GM21360 (cell line): ENCODE measurements around the gene ASB16.
"Not testable (repeated sequence)": the region's sequence is repeated elsewhere in the genome, so short reads cannot be mapped to it uniquely, and the experiment has no call there.

Experiments
- ATAC-seq: cut with Tn5 transposase; IDR thresholded peaks from one replicate; pipeline ENCODE4 v1.9.1; 2021; ENCODE audit warnings: mild to moderate bottlenecking, moderate library complexity; ENCODE audit not compliant: unreplicated experiment

ASB16 gene

GRCh38 chr17:44146375-44147346, 23.8 kb upstream of the ASB16 start:
- ATAC-seq: no peak

GRCh38 chr17:44147812-44148211, 22.7 kb upstream of the ASB16 start:
- ATAC-seq: no peak

- not testable (repeated sequence) for ATAC-seq
These were observed 21.4 kb upstream of the ASB16 start for GRCh38 chr17:44149066-44149465.

GRCh38 chr17:44149750-44150329, 20.7 kb upstream of the ASB16 start:
- ATAC-seq: no peak

GRCh38 chr17:44152875-44153274, 17.6 kb upstream of the ASB16 start:
- ATAC-seq: no peak

GRCh38 chr17:44155488-44155887, 15.0 kb upstream of the ASB16 start:
- no peak for ATAC-seq

- no peak for ATAC-seq
These were observed 10.8 kb upstream of the ASB16 start for GRCh38 chr17:44159519-44160210.

- ATAC-seq: no peak
These were observed 6.0 kb upstream of the ASB16 start for GRCh38 chr17:44164476-44164875.

GRCh38 chr17:44167181-44167861, 3.2 kb upstream of the ASB16 start:
- ATAC-seq: no peak

- no peak for ATAC-seq
These were observed 387 bp upstream of the ASB16 start for GRCh38 chr17:44170135-44170498.

GRCh38 chr17:44171931-44172455, 1.5 kb downstream of the ASB16 start:
- ATAC-seq: no peak

GRCh38 chr17:44174427-44174826, 3.9 kb downstream of the ASB16 start:
- ATAC-seq: no peak

GRCh38 chr17:44176257-44176656, 5.8 kb downstream of the ASB16 start:
- no peak for ATAC-seq

- ATAC-seq: no peak
These were observed 6.4 kb downstream of the ASB16 start for GRCh38 chr17:44176671-44177501.

GRCh38 chr17:44177640-44178039, 7.1 kb downstream of the ASB16 start:
- no peak for ATAC-seq

GRCh38 chr17:44178133-44178532, 7.6 kb downstream of the ASB16 start:
- no peak for ATAC-seq

GRCh38 chr17:44183024-44183423, 12.5 kb downstream of the ASB16 start:
- ATAC-seq: no peak

GRCh38 chr17:44184212-44184810, 13.8 kb downstream of the ASB16 start:
- no peak for ATAC-seq

GRCh38 chr17:44186307-44187130, 16.0 kb downstream of the ASB16 start, which contains the start of gene TMUB2:
TMUB2 (plus strand) TSS chr17:44186972; CDS start chr17:44187709, 737 bp downstream.
- peak; percentile 85 for ATAC-seq
